ENCODE measurements around the gene EPS15.

DNA sequence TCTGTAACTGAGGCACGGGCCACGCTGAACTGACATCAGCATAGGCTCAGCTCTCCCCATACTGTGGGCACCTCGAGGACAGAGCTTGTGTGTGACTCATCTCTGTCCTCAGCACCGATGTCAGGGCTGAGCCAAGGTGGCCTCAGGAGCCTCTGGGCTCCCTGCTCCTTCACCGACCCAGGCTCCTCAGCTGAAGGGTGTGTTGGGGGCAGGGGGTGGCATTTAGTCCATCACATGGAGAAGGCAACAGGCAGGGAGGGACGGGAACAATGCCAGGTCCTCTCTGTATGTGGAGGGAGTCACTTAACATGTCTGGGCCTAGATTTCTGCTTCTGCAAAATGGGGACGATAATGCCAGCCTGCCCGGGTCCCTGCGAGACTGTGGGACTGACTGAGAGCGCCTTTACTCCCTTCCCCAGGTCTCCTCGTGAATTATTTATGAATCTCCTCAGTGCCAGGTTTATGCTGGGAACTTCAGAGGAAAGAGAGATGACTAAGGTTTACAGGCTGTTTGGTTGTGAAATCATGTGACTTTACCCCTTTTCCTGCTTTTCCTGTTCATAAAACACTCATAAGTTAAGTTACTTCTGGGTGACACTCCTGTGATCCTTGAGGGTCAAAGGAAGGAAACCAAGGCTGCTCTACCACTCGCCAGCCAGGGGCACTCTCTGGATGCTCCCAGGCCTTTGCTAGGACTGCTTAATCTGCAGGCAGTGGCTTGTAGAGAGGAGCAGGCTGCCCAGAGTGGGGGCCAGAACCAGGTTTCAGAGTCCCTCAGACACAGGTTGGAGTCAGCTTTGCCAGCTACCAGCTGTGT lies 204.9 kb downstream of the EPS15 start:
- TF ChIP-seq EP300 (IDR thresholded peaks at IDR 0.05; ENCODE audit: borderline replicate concordance in 1 of 2, low read depth in 2 of 2, low read length in 2 of 2) (no peak), ATF3 (IDR thresholded peaks at IDR 0.05; ENCODE audit: insufficient read depth, low read depth, low read length) (no peak), CBX5 (IDR thresholded peaks at IDR 0.05; ENCODE audit: low read depth, low read length) (no peak), CHD2 (IDR thresholded peaks at IDR 0.05; ENCODE audit: low read length) (no peak), SIN3A (conservative IDR thresholded peaks at IDR 0.05 in 1 of 2, IDR thresholded peaks at IDR 0.05 in 1 of 2; ENCODE audit: low read depth in 1 of 2, low read length in 2 of 2) (no peak), JUN (IDR thresholded peaks at IDR 0.05; ENCODE audit: low read depth, low read length) (no peak), RXRA (IDR thresholded peaks at IDR 0.05; ENCODE audit: insufficient read depth, low read depth, low read length) (no peak), POLR2AphosphoS5 (IDR thresholded peaks at IDR 0.05; ENCODE audit: low read depth, low read length) (no peak)
- TF ChIP-seq, protein P1, sequence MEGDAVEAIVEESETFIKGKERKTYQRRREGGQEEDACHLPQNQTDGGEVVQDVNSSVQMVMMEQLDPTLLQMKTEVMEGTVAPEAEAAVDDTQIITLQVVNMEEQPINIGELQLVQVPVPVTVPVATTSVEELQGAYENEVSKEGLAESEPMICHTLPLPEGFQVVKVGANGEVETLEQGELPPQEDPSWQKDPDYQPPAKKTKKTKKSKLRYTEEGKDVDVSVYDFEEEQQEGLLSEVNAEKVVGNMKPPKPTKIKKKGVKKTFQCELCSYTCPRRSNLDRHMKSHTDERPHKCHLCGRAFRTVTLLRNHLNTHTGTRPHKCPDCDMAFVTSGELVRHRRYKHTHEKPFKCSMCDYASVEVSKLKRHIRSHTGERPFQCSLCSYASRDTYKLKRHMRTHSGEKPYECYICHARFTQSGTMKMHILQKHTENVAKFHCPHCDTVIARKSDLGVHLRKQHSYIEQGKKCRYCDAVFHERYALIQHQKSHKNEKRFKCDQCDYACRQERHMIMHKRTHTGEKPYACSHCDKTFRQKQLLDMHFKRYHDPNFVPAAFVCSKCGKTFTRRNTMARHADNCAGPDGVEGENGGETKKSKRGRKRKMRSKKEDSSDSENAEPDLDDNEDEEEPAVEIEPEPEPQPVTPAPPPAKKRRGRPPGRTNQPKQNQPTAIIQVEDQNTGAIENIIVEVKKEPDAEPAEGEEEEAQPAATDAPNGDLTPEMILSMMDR (IDR thresholded peaks at IDR 0.05; ENCODE audit: control extremely low read depth in 1 of 3, insufficient read depth in 1 of 3, low read depth in 1 of 3, low read length in 3 of 3) = no peak

Measured in H1 (cell line).